Stimulated activated CD8-positive, alpha-beta memory T cell treated with anti-CD3 and anti-CD28 coated beads, Interleukin-7, amount 100 ng/mL, for 4 hours (primary cell): ENCODE results near the gene OOSP4B.
"Not testable (repeated sequence)": the region's sequence is repeated elsewhere in the genome, so short reads cannot be mapped to it uniquely, and the experiment has no call there.

ENCODE experiments used
- DNase-seq, 2 donors: peaks; one replicate each; pipeline ENCODE4 v3.0.0-alpha.2; 2020; ENCODE audit warnings: low read depth in 2 of 2

The OOSP4B gene

GRCh38 chr11:60016881-60017280, at the start of gene OOSP4B:
Gene OOSP4B, plus strand, starts transcription at chr11:60017181.
- DNase-seq: no peak

DNA sequence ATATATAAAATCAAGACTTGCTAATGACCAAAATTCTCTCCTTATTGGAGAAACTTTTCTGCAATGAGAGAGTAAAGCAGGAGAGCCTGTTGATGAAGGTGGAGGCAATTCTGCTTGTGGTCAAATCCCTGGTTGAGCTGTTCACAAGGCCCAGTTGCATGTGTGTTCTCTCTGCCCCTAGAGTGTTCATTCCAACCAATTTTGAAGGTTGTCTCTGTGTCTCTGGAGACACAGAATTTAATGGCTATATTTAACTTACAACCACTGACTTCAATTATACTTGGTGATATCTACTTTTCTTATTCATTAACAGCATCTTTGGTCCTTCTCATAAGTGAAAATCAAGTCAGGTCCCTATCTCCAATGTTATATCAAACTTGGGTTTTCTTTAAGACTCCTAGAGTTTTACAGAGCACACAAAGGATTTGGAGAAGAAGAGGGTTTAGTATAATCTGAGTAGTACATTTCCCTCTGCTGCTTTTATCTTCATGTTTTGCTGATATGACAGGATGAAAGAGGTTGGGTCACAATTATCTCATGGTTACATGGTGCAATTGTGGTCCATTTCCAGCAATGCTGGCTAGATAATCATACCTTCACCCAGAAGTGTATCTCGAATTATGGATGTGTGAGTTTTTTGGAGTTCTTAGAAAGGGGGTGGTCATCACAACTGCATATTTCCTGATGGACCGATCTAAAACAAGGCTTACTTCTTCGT, 49.1 kb upstream of the OOSP4B start:
- DNase-seq: no peak

GRCh38 chr11:59968395-59968783, 48.6 kb upstream of the OOSP4B start:
- DNase-seq: no peak

- no peak for DNase-seq
Observed at GRCh38 chr11:59973097-59973496, 43.9 kb upstream of the OOSP4B start.

GRCh38 chr11:59981106-59981770, 35.7 kb upstream of the OOSP4B start:
- no peak for DNase-seq

DNA sequence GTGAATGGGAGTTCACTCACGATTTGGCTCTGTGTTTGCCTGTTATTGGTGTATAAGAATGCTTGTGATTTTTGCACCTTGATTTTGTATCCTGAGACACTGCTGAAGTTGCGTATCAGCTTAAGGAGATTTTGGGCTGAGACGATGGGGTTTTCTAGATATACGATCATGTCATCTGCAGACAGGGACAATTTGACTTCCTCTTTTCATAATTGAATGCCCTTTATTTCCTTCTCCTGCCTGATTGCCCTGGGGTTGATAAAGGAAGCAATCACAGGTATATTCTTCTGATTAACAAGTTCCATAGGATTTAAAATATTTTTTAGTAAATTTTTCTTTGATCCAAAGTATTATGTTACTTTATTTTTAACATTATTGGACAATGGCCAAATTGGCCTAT, 34.9 kb upstream of the OOSP4B start:
- not testable (repeated sequence) for DNase-seq

- no peak for DNase-seq
Observed at GRCh38 chr11:59983212-59983611, 33.8 kb upstream of the OOSP4B start.

DNA sequence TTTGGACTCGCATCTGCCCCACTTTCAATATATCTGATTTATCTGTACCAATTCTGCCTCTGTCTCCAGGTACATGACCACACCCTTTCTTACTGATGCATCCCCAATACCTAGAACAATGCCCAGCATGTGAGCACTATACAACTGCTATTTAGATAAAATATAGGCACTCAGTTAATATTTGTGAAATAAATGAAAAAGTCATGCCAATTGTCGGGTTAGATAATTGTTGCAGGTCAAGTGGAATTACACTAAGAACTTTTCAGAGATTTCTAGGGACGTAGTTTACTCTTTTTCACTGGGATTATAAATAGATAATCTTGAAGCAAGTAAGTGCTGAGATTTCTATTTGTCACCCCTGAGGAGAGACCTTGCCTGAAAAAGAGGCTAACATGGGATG, 32.6 kb upstream of the OOSP4B start:
- DNase-seq: no peak

DNA sequence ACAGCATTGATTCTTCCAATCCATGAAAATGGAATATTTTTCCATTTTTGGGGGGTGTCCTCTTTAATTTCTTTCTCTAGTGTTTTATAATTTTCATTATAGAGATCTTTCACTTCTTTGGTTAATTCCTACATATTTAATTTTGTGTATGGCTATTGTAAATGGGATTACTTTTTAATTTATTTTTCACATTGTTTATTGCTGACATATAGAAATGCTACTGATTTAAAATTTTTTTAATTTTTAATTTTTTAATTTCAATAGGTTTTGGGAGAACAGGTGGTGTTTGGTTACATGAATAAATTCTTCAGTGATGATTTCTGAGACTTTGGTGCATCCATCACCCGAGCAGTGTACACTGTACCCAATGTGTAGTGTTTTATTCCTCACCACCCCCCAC, 26.6 kb upstream of the OOSP4B start:
- DNase-seq: no peak

- no peak for DNase-seq
Observed at GRCh38 chr11:59992425-59992824, 24.6 kb upstream of the OOSP4B start.

- DNase-seq: no peak
Observed at GRCh38 chr11:59997800-59998199, 19.2 kb upstream of the OOSP4B start.

GRCh38 chr11:59999691-60000090, 17.3 kb upstream of the OOSP4B start:
- no peak for DNase-seq

GRCh38 chr11:60003729-60004128, 13.3 kb upstream of the OOSP4B start:
- DNase-seq: no peak

DNA sequence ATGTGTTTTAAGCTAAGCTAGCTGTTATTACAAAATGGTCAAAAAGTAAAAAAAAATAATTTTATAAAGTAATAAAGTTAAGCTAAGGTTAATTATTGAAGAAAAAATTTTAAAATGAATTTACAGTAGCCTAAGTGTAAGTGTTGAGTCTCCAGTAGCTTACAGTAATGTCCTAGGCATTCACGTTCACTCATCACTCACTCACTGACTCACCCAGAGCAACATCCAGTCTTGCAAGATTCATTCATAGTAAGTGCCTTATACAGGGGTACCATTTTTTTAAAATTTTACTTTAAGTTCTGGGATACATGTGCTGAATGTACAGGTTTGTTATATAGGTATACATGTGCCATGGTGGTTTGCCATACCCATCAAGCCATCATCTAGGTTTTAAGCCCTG, 11.6 kb upstream of the OOSP4B start:
- no peak for DNase-seq

DNA sequence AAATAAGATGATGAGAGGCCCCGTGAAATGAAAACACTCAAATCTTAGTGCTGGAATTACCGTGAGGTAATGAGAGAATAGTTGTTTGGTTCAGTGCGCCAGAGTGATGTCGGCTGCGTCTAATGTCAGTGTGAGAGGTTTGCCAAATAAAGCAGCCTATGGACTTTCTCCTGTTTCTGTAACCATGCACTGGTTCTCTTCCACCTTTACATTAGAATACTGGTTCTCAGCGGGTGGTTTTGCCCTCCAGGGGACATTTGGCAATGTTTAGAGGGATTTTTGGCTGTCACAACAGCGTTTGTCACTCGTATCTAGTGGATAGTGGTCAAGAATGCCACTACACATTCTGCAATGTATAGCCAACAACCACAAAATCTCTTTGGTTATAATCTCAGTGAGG, 1.1 kb downstream of the OOSP4B start:
- no peak for DNase-seq

GRCh38 chr11:60020376-60020775, 3.4 kb downstream of the OOSP4B start:
- not testable (repeated sequence) for DNase-seq

GRCh38 chr11:60029015-60029632, 12.1 kb downstream of the OOSP4B start:
- no peak for DNase-seq

DNA sequence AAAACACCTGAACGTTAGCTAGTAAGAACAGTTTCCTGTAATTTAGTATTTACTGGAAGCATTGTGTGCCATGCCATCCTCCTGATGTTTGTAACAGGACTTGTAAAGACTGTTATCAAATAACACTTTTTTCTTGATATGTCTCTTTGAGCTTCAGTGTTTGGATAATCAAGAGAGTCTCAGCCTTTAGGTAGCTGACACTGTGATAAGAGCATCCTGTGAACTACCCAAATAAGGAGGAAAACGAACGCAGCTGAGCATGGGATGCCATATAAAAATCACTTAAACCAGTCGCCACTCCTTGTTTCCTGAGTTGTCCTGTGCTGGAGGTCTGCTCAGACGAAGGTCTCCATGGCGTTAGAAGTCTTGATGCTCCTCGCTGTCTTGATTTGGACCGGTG, 23.1 kb downstream of the OOSP4B start, which contains the start of gene OOSP2:
OOSP2 (plus strand) TSS at position 301 of the 400 bp plus-strand sequence; CDS start at position 352, 51 bp downstream.
- no peak for DNase-seq

- not testable (repeated sequence) for DNase-seq
Observed at GRCh38 chr11:60050422-60050821, 33.4 kb downstream of the OOSP4B start.

DNA sequence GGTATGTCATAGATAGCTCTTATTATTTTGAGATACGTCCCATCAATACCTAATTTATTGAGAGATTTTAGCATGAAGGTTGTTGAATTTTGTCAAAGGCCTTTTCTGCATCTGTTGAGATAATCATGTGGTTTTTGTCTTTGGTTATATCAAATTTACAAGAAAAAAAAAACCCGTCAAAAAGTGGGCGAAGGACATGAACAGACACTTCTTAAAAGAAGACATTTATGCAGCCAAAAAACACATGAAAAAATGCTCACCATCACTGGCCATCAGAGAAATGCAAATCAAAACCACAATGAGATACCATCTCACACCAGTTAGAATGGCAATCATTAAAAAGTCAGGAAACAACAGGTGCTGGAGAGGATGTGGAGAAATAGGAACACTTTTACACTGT, 33.9 kb downstream of the OOSP4B start:
- not testable (repeated sequence) for DNase-seq

DNA sequence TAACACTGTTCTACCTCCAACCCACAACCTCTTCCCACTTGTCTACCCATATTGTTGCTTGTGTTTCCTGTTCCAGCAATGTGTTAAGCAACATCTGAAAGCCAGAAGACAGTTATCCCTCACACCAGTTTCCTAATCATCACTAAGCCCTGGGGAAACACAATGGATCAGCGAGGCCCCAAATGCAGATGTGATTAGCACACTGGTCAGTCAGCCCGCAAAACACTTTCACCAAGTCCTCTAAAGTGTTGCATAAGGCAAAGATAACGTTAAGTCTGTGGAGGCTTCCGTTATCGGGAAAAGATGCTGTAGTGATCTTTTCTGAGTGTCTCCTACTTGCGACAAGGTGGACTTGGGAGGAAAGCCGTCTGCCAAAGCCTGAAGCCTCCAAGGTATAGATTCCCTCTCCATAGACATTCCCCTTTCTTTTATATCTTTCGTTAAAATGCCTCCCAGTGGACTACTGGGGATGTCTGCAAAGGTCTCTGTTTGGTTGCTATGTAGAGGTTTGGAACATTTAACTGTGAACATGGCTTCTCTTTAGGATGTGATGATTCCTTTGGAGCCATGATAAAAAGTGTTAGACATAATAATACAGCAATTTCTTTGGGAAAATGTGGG, 39.5 kb downstream of the OOSP4B start, which contains the start of gene MS4A3:
MS4A3 (plus strand) TSS at position 317 of the 621 bp plus-strand sequence. CDS start 4,496 bp downstream, outside the sequence.
- no peak for DNase-seq

DNA sequence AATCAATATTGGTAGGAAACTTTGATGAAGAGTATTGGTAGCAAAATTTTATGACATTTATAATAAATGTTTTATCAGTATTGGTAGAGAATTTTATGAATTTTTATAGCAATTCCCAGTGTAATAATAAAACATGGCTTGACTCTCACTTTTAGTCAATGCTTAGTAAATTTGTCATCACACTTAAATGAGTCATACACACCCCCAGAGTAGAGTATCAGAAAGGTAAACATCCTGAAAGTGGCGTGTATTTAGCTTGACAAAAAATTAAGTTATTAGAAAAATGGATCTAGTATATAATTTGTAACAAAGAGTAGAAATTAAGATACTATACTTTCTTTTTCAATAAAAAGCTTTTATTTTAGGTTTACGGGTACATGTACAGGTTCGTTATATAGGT, 42.1 kb downstream of the OOSP4B start:
- DNase-seq: no peak
